MM.1S (cell line): ENCODE measurements around the gene LPCAT2.

Source experiments
- DNase-seq: peaks from one replicate; pipeline ENCODE4 v3.0.0-alpha.2; 2015
- H2AFZ ChIP-seq: fragments of 300-600 bp; sonication (generic); 2 replicates; pipeline ENCODE4 v1.6.0; 2016; ENCODE audit warnings: antibody characterized with exemption, low read length
- H3F3A ChIP-seq: fragments of 300-600 bp; sonication (generic); 2 replicates; pipeline ENCODE4 v1.6.1; 2016; ENCODE audit warnings: mild to moderate bottlenecking, antibody characterized with exemption, low read length, moderate library complexity, mixed read lengths; ENCODE audit not compliant: insufficient read depth
- H3K27ac ChIP-seq: fragments of 300-600 bp; sonication (generic); 2 replicates; pipeline ENCODE4 v1.5.1; 2016; ENCODE audit warnings: mild to moderate bottlenecking, low read length
- H3K27me3 ChIP-seq: fragments of 300-600 bp; sonication (generic); replicated peaks from 2 replicates; pipeline ENCODE4 v1.6.0; 2016; ENCODE audit warnings: low read length; ENCODE audit not compliant: insufficient read depth
- H3K36me3 ChIP-seq: fragments of 300-600 bp; sonication (generic); replicated peaks from 2 replicates; pipeline ENCODE4 v1.6.1; 2016; ENCODE audit warnings: mild to moderate bottlenecking, low read length, mixed read lengths; ENCODE audit not compliant: insufficient read depth
- H3K4me1 ChIP-seq: fragments of 300-600 bp; sonication (generic); 2 replicates; pipeline ENCODE4 v1.6.1; 2016; ENCODE audit warnings: low read length, mixed read lengths
- H3K4me2 ChIP-seq: fragments of 300-600 bp; sonication (generic); 2 replicates; pipeline ENCODE4 v1.6.0; 2016; ENCODE audit warnings: low read depth, low read length
- H3K4me3 ChIP-seq: fragments of 300-600 bp; sonication (generic); 2 replicates; pipeline ENCODE4 v1.5.1; 2016; ENCODE audit warnings: low read length, mixed read lengths
- H3K79me2 ChIP-seq: fragments of 300-600 bp; sonication (generic); 2 replicates; pipeline ENCODE4 v1.6.1; 2016; ENCODE audit warnings: mixed run types, low read length, mixed read lengths
- H3K9ac ChIP-seq: fragments of 300-600 bp; sonication (generic); 2 replicates; pipeline ENCODE4 v1.6.1; 2016; ENCODE audit warnings: low read length, mixed read lengths
- H3K9me2 ChIP-seq: fragments of 300-600 bp; sonication (generic); replicated peaks from 2 replicates; pipeline ENCODE4 v1.6.1; 2016; ENCODE audit warnings: mild to moderate bottlenecking, low read length, mixed read lengths; ENCODE audit not compliant: insufficient read depth
- H3K9me3 ChIP-seq: fragments of 300-600 bp; sonication (generic); replicated peaks from 2 replicates; pipeline ENCODE4 v1.6.1; 2016; ENCODE audit warnings: mild to moderate bottlenecking, low read length, mixed read lengths; ENCODE audit not compliant: insufficient read depth
- H4K20me1 ChIP-seq: fragments of 300-600 bp; sonication (generic); 2 replicates; pipeline ENCODE4 v1.6.1; 2016; ENCODE audit warnings: mild to moderate bottlenecking, low read length, moderate library complexity, mixed read lengths; ENCODE audit not compliant: insufficient read depth
- CTCF ChIP-seq: fragments of 300-600 bp; sonication (generic); IDR thresholded peaks from 2 replicates; pipeline ENCODE4 v1.5.1; 2016; ENCODE audit warnings: antibody characterized with exemption, low read length, mixed read lengths
- EZH2 ChIP-seq: fragments of 300-600 bp; sonication (generic); optimal IDR thresholded peaks from 2 replicates; pipeline ENCODE3; 2017; ENCODE audit warnings: low read depth, mild to moderate bottlenecking, antibody characterized with exemption, low read length, mixed read lengths
- EZH2phosphoT487 ChIP-seq: fragments of 300-600 bp; sonication (generic); IDR thresholded peaks from 2 replicates; pipeline ENCODE4 v1.6.1; 2018; ENCODE audit warnings: antibody characterized with exemption, low read length

Gene LPCAT2

GRCh38 chr16:55490301-55490700 is 18.6 kb upstream of the LPCAT2 start:
- H3K9me2 ChIP-seq, result no peaks in the 10 kb centered on the region
- H3F3A ChIP-seq, result no peaks in the 10 kb centered on the region
- no peaks in the 10 kb centered on the region for H3K9me3 ChIP-seq
- H3K4me3 ChIP-seq, result no peak overlapping the region
- H3K27me3 ChIP-seq, result no peaks in the 10 kb centered on the region
- H3K9ac ChIP-seq, result no peak overlapping the region
- DNase-seq, result no peak
- TF ChIP-seq EZH2 (no peak), EZH2phosphoT487 (no peak), CTCF (no peak)
- no peaks in the 10 kb centered on the region for H4K20me1 ChIP-seq
- no peak overlapping the region for H3K4me2 ChIP-seq
- no peak overlapping the region for H3K27ac ChIP-seq
- no peaks in the 10 kb centered on the region for H3K36me3 ChIP-seq
- no peaks in the 10 kb centered on the region for H3K79me2 ChIP-seq
- no peak overlapping the region for H2AFZ ChIP-seq
- no peaks in the 10 kb centered on the region for H3K4me1 ChIP-seq

- Histone ChIP-seq H3K9ac (no peak overlapping the region), H3K27ac (no peak overlapping the region), H3F3A (no peaks in the 10 kb centered on the region), H3K4me2 (no peak overlapping the region), H3K79me2 (no peaks in the 10 kb centered on the region), H3K4me3 (no peak overlapping the region), H3K27me3 (no peaks in the 10 kb centered on the region), H3K36me3 (no peaks in the 10 kb centered on the region), H3K4me1 (no peaks in the 10 kb centered on the region), H3K9me3 (no peaks in the 10 kb centered on the region), H3K9me2 (no peaks in the 10 kb centered on the region), H2AFZ (no peak overlapping the region), H4K20me1 (no peaks in the 10 kb centered on the region)
- no peak for TF ChIP-seq CTCF
- TF ChIP-seq EZH2phosphoT487, result no peak
- no peak for TF ChIP-seq EZH2
- no peak for DNase-seq
These were observed 17.2 kb upstream of the LPCAT2 start for GRCh38 chr16:55491691-55492090.

GRCh38 chr16:55492756-55493380 is 16.0 kb upstream of the LPCAT2 start:
- Histone ChIP-seq H3K4me3 (no peak overlapping the region), H2AFZ (no peak overlapping the region), H3K36me3 (no peaks in the 10 kb centered on the region), H3K79me2 (no peaks in the 10 kb centered on the region), H3F3A (no peaks in the 10 kb centered on the region), H3K9me2 (no peaks in the 10 kb centered on the region), H3K4me1 (no peaks in the 10 kb centered on the region), H3K9me3 (no peaks in the 10 kb centered on the region), H3K27me3 (no peaks in the 10 kb centered on the region), H3K4me2 (no peak overlapping the region), H3K27ac (no peak overlapping the region), H4K20me1 (no peaks in the 10 kb centered on the region), H3K9ac (no peak overlapping the region)
- no peak for DNase-seq
- no peak for TF ChIP-seq EZH2
- no peak for TF ChIP-seq EZH2phosphoT487
- TF ChIP-seq CTCF, result no peak
